ENCODE measurements around the gene SPANXN3.

DNA sequence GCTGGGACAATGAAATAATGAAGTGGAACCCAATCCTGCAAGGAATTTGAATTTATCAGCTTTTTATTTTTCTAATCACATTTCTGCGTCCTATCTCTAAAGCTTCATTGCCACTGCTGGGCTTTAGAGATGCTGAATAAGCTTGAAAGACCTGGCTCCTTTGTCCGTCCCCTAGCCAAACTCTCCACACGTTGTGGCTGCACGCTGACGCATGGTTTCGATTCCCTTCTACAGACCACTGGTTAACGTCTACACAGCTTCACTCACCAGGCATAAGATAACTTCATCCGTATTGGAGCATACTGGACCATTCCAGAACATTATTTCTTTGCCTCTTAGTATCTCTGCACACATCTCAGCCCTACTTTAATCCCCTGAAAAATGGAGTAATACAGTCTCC, 31.2 kb downstream of the SPANXN3 start:
- TF ChIP-seq, protein P1, sequence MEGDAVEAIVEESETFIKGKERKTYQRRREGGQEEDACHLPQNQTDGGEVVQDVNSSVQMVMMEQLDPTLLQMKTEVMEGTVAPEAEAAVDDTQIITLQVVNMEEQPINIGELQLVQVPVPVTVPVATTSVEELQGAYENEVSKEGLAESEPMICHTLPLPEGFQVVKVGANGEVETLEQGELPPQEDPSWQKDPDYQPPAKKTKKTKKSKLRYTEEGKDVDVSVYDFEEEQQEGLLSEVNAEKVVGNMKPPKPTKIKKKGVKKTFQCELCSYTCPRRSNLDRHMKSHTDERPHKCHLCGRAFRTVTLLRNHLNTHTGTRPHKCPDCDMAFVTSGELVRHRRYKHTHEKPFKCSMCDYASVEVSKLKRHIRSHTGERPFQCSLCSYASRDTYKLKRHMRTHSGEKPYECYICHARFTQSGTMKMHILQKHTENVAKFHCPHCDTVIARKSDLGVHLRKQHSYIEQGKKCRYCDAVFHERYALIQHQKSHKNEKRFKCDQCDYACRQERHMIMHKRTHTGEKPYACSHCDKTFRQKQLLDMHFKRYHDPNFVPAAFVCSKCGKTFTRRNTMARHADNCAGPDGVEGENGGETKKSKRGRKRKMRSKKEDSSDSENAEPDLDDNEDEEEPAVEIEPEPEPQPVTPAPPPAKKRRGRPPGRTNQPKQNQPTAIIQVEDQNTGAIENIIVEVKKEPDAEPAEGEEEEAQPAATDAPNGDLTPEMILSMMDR (IDR thresholded peaks at IDR 0.05; ENCODE audit: low read length) = no peak
- no peak for TF ChIP-seq EZH2 (optimal IDR thresholded peaks at IDR 0.05; ENCODE audit: low read depth, low read length)
- TF ChIP-seq EZH2phosphoT487 (IDR thresholded peaks at IDR 0.05; ENCODE audit: low read length) = no peak

Measured in MM.1S (cell line).